ENCODE results near the gene EPHA2.
"Not testable (repeated sequence)": the region's sequence is repeated elsewhere in the genome, so short reads cannot be mapped to it uniquely, and the experiment has no call there.

EPHA2 gene

GRCh38 chr1:16155537-16156410 lies at the start of gene EPHA2:
Gene EPHA2 (minus strand): TSS chr1:16156069. CDS start chr1:16155932, 137 bp downstream.
- DNase-seq: peak; percentile 89

GRCh38 chr1:16205334-16205671 lies 49.4 kb upstream of the EPHA2 start:
- no peak for DNase-seq

GRCh38 chr1:16204634-16205333 lies 48.9 kb upstream of the EPHA2 start:
- no peak for DNase-seq

- DNase-seq: no peak
Observed at GRCh38 chr1:16204216-16204615, 48.3 kb upstream of the EPHA2 start.

GRCh38 chr1:16203550-16203949 lies 47.7 kb upstream of the EPHA2 start:
- DNase-seq: no peak

GRCh38 chr1:16202281-16203210 lies 46.7 kb upstream of the EPHA2 start:
- DNase-seq: no peak

GRCh38 chr1:16199700-16200099 lies 43.8 kb upstream of the EPHA2 start:
- DNase-seq: no peak

- no peak for DNase-seq
Observed at GRCh38 chr1:16199157-16199501, 43.3 kb upstream of the EPHA2 start.

GRCh38 chr1:16198444-16199156 lies 42.7 kb upstream of the EPHA2 start:
- DNase-seq: no peak

- no peak for DNase-seq
Observed at GRCh38 chr1:16196874-16197273, 41.0 kb upstream of the EPHA2 start.

- DNase-seq: not testable (repeated sequence)
Observed at GRCh38 chr1:16196139-16196538, 40.3 kb upstream of the EPHA2 start.

GRCh38 chr1:16195518-16195905 lies 39.6 kb upstream of the EPHA2 start:
- DNase-seq: no peak

- no peak for DNase-seq
Observed at GRCh38 chr1:16191916-16192546, 36.2 kb upstream of the EPHA2 start.

GRCh38 chr1:16191309-16191708 lies 35.4 kb upstream of the EPHA2 start:
- no peak for DNase-seq

- no peak for DNase-seq
Observed at GRCh38 chr1:16189921-16190621, 34.2 kb upstream of the EPHA2 start.

GRCh38 chr1:16189003-16189402 lies 33.1 kb upstream of the EPHA2 start:
- DNase-seq: no peak

- peak; percentile 84 for DNase-seq
Observed at GRCh38 chr1:16187748-16188401, 32.0 kb upstream of the EPHA2 start.

GRCh38 chr1:16186655-16187235 lies 30.9 kb upstream of the EPHA2 start:
- DNase-seq: no peak

GRCh38 chr1:16184557-16185303 lies 28.9 kb upstream of the EPHA2 start:
- no peak for DNase-seq
